HG03196 (cell line): Measurements from ENCODE around the gene INSIG2.
A peak's percentile ranks its signal among the peaks of the same experiment; 100 is the strongest.

Experiments used
- ATAC-seq: cut with Tn5 transposase; IDR thresholded peaks from one replicate; pipeline ENCODE4 v1.9.1; 2021; ENCODE audit not compliant: unreplicated experiment

The INSIG2 gene

DNA sequence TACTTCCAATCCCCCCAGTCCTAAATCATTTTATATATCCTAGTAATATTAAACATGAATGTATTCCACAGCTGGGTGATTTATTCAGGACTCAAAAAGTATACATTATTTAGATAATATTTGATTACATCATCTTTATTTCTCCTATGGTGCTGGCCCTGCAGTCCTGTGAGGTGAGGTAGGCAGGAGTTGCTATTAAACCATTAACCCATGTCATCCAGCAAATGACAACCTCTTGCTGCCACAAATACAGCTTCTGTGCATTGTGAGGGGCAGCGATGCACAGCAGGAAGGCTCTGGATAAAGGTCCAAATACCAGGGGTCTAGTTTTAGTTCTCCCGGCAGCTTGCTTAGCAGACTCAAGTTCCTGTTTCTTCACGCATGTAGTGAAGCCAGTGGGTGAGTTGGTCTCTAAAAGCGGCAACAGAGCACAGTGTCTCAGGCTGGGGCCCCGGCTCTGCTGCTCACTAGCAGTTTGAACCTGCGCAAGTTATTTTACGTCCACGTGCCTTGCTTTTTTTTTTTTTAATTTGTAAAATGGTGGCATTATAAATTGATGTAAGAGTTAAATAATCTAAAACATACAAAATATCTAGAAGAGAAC is 36.1 kb downstream of the INSIG2 start:
- ATAC-seq, result no peak

DNA sequence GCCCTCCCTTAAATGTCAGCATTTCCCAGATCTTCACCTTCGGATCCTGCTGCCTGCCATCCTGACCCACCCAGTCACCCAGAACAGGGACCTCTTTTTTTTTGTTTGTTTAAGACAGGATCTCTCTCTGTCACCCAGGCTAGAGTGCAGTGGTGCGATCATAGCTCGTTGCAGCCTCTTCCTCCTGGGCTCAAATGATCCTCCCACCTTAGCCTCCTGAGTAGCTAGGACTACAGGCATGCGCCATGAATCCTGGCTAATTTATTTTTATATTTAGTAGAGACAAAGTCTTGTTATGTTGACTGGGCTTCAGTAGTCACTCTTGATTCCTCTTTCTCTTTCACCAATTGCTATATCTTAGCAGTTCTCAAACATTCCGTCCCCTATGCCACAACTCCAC is 39.0 kb downstream of the INSIG2 start:
- no peak for ATAC-seq

DNA sequence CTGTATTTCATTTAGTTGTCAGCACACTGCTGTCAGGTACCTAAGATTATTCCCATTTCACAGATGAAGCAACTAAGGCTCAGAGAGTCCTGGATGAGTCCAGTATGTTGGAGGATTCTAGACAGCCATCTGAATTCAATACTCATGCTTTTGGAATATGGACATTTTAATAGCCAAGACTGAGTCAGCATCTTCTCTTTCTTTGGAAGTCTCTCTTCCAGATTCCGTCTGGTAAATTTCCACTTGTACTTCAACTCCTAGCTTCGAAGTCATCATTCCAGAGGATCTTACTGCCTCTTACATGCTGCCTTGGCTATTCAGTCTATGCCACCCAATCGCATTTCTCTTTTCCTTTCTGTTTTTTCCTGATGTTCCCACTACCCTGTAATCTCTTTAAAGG is 40.6 kb downstream of the INSIG2 start:
- no peak for ATAC-seq

DNA sequence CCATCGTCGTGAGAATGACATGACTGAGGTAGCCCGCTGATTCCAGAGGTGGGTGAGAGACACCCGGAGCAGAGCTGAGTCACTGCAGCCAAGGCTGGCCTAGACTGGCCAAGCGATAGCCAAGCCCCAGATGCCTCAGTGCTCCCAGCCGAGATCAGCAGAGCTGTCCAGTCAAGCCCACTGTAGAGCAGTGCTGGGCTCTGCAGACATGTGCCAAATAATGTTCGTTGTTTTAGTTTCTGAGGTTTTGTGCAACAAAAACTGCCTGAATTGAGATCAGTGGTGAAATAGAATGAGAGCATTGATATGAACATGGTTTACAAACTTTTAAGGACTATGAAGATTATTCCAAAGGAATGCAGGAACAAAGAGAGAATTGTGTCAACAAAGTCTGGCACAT is 42.1 kb downstream of the INSIG2 start:
- no peak for ATAC-seq

DNA sequence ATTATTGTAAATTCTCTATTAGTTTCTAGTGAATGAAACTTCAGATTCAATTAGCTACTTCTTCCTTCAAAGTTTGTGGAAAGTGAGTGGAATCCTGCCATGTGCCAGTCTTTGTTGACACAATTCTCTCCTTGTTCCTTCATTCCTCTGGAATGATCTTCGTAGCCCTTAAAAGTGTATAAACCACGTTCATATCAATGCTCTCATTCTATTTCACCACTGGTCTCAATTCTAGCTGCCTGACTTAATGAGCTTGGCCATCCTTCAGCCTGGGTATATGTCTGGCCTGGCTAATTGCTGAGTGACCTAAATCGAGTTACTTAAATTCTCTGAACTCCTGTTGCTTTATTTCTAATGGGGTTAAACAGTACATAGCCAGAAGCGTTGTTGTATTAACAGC is 43.5 kb downstream of the INSIG2 start:
- ATAC-seq, result no peak

DNA sequence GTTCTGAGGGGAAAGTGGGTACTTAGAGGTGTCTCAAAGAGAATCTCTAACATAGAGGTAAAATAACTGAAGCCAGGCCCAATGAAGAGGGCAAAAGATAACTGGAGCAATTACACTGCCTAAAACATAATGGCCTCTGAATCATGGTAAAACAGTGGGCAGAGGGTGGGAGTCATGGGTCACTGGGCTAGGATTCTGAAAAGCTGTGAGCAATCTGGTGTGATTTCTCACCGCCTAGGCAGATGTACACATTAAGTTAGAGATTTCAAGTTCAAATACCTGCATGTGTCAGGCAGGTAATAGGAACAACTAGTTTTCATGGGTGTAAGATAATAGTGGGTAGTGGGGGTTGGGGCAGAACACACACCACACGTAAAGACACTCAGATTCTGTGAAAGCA is 45.6 kb downstream of the INSIG2 start:
- ATAC-seq, result no peak

DNA sequence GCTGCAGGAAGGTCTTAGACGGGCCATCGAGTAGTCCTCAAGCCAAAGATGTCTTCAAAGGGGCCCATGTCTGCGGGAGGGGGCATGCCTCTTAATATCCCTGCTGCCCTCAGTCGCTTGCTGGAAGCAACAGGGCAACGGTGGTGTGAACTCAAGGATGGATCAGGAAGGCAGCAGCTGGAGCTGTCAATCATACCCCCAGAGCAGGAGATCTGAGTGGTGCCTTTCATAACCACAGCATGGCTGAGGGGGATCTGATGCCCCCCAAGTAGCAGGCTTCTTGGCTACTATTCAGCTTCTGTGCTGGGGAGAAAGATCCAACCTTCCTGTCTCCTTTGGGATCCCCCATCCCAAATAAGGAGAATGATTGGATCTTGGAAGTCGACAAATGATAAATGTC is 46.4 kb downstream of the INSIG2 start:
- no peak for ATAC-seq

DNA sequence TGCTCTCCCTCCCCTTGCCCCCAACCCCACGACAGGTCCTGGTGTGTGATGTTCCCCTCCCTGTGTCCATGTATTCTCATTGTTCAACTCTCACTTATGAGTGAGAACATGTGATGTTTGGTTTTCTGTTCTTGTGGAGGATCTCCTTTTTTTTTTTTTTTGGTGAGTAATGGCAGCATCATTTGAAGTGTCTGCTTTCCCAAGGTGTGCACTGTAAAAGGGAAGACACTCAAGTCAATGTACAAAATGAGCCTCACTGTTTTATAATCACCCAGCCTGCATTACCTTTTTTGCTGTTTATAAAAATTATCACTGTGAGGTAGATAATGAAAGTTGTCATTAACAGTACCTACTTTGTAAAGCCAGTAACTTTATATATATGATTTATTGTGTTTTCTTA is 56.9 kb downstream of the INSIG2 start:
- no peak for ATAC-seq

DNA sequence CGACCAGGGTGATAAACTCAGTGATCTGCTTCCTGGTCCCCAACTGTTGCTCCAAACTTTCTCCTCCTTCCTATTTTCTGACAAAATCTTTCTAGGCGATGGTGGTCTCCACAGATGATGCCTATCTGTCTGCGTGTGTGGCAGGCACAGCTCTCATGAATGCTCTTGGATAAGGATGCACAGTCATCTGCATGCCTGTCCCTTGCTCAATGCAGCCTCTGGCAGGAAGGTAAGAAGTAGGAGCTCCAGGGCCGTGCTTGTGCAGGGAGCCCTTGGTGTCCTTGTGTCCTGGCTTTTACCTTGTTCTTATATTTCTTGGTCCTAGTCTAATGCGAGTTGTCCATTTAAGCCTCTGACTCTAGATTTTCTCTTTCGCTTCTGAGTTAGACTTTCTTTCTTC is 57.5 kb downstream of the INSIG2 start:
- no peak for ATAC-seq

DNA sequence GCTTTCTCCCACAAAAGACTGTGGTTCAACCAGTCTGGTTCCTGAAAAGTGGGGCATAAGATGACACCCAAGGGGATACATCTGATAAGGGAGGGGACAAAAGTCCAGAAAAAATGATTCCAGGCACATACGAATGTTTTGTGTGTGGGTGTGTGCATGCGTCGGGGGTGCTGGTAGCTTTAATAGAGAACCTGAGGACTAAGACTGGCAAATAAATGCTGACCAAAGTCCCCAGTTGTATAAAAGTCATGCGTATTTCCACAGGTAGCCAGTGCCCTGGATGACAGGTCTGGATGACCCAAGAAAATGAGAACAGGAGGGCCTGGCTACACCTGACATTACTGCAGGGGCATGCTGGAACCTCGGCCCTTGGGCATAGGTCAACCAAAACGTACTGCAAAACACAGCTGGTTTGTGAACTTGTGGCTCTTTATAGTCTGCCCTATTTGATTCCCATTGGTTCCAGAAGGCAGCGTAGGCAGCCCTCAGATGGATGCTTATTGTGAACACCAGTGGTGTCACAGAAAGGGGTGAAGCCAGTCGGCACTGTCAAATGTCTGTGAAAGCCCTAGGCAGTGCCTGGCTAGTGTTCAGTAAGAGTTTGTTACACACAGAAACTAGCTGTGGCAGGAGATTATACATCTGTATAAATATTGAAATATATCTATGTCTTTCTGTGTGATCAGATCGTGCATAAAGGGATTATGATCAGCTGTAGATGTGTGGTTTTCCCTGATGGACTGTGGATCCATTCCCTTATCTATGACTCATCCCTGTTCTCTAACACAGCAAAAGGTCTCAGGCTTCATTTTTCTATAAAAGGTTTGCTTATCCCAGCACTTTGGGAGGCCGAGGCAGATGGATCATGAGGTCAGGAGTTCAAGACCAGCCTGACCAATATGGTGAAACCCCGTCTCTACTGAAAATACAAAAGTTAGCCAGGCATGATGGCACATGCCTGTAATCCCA is 58.3 kb downstream of the INSIG2 start:
- ATAC-seq, result no peak

DNA sequence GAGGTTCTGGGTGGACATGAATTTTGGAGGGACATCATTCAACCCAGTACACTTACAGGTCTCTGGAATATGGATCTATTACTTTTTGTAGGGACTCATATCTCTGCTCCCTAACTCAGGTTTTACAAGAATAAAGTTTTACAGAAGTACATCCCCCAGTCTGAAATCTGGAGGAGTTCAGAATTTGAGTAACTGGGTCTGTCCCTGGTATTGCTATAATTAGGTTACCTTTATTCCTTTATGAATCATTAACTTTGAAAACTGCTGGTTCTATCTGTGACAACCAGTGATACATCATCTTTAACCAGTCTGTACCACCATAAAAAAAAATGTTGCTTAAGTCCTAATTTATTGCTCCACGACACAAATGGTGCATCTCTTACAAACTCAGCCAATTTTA is 59.9 kb downstream of the INSIG2 start:
- peak; percentile 61 for ATAC-seq

DNA sequence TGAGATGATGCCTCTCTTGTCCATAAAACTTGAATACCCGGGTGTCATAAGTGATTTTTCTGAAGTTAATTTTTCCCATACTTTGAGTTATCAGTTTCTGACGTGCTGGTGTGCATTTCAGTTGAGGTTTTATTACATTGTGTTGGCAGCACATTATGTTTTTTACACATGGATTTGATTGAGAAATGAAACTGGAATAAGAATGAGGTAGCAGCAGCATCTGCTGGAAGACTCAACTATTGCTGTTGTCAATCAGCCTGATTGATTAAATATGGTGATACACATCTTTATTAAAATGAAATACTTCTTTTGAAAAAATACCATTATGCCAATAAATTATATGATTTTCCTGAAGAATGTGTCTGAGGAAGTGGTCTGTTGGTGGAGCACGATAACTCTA is 60.5 kb downstream of the INSIG2 start:
- no peak for ATAC-seq

DNA sequence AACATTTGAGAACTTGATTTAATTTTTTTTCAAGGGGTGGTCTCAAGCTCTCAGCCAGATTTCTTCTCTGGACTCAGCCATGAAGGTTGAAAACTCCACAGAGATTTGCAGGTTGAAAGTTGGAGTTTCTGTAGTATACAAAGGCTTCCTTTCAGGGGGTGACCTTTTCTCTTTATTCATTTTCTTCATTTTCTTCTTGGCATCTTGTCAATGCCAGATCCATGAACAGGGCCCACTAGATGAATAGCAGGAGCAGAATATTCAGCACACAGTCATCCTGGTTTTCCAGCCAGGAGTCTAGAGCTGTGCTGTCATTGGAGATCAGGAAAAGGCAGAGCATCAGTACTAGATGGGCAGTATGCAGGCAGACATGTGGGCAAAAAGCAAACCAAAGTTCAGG is 62.0 kb downstream of the INSIG2 start:
- ATAC-seq, result no peak

DNA sequence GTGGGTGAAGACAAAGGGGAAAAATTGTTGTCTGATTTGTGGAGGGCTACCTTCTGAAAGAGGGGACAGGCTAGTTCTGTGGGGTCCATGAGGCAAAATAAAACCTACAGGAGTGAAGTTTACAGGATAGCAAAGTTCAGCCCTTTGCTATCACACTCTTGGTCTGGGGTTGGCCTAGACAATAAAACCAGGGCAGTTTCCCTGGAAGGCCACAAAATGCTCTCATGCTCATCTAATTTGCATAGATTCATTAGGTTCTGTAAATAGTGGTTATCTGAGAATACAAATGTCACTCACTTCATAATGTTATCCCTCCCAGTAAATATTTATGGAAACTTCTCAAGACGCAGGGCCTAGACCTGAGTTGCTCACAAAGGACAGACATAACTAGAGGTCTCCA is 63.6 kb downstream of the INSIG2 start:
- ATAC-seq, result no peak

DNA sequence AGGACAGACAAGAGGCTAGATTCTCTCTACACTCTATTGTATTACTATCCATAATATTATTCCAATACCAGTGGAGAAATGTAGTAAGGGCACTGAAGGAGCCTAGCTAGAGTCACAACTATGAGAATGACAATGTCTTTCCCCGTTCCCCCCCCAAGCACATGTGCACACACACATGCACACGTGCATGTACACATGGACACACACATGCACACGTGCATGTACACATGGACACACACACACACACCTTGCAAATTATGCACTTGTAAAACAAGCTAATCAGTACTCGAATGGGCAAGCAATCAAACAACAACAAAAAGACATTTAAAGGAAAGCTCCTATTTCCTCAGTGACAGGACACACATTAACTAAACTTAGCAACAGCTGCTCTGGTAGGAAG is 65.2 kb downstream of the INSIG2 start:
- no peak for ATAC-seq

DNA sequence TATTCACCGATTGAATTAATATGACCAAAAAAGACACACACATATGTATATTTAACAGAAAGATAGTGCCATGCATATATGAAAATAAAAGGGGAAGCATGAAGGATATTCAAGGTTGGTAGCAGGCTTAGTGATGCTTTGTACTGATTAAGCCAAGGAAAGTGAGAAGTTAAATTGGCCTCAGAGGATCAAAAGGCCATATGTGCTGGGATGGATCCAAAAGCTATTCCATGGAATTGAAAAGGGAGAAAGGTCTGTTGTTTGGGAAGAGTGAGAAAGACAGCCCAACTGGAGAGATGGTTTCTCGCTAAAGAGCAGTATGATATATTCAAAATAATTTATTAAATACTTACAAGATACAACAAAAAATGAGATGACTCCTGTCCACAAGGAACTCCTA is 65.9 kb downstream of the INSIG2 start:
- no peak for ATAC-seq
